NB4 (cell line): ENCODE data around the gene C10orf105.

Source experiments
- DNase-seq: peaks from one replicate; pipeline ENCODE4 v3.0.0; 2010; ENCODE audit warnings: low read depth
- H3K4me3 ChIP-seq: one replicate; pipeline ENCODE4 v1.5.1; 2011; ENCODE audit warnings: mild to moderate bottlenecking, low read depth, low read length, moderate library complexity
- CTCF ChIP-seq: IDR thresholded peaks from one replicate; pipeline ENCODE4 v1.5.1; 2012; ENCODE audit warnings: low read depth, low read length
- MAX ChIP-seq: IDR thresholded peaks from 2 replicates; pipeline ENCODE4 v1.6.1; 2011; ENCODE audit warnings: low read depth, low read length
- MYC ChIP-seq: IDR thresholded peaks from 2 replicates; pipeline ENCODE4 v1.6.1; 2011; ENCODE audit warnings: low read depth, low read length
- POLR2A ChIP-seq: IDR thresholded peaks from 2 replicates; pipeline ENCODE4 v1.6.1; 2011; ENCODE audit warnings: mild to moderate bottlenecking; ENCODE audit not compliant: insufficient read length; ENCODE audit errors: extremely low read depth

The C10orf105 gene

GRCh38 chr10:71735709-71736569, 16.4 kb upstream of the C10orf105 start:
- no peak overlapping the region for H3K4me3 ChIP-seq
- no peak for DNase-seq
- TF ChIP-seq CTCF: no peak
- TF ChIP-seq MYC: no peak
- no peak for TF ChIP-seq POLR2A
- no peak for TF ChIP-seq MAX

GRCh38 chr10:71734797-71735196, 15.2 kb upstream of the C10orf105 start:
- H3K4me3 ChIP-seq: no peak overlapping the region
- no peak for DNase-seq
- no peak for TF ChIP-seq CTCF
- TF ChIP-seq MAX: no peak
- TF ChIP-seq POLR2A: no peak
- TF ChIP-seq MYC: no peak

GRCh38 chr10:71731791-71732190, 12.2 kb upstream of the C10orf105 start:
- TF ChIP-seq MAX: no peak
- TF ChIP-seq CTCF: no peak
- no peak for TF ChIP-seq POLR2A
- TF ChIP-seq MYC: no peak
- H3K4me3 ChIP-seq: no peak overlapping the region
- no peak for DNase-seq

GRCh38 chr10:71729161-71729636, 9.6 kb upstream of the C10orf105 start:
- DNase-seq: peak; percentile 97
- H3K4me3 ChIP-seq: no peak overlapping the region
- peak; percentile 63; the same call in 1 of the 2 replicates for TF ChIP-seq MAX
- no peak for TF ChIP-seq CTCF
- TF ChIP-seq POLR2A: peak; percentile 23

- TF ChIP-seq MYC (peak; percentile 59), POLR2A (no peak), MAX (peak; percentile 62)
- peak; percentile 94 for DNase-seq
- no peak overlapping the region for H3K4me3 ChIP-seq
Observed at GRCh38 chr10:71727738-71728737, 8.5 kb upstream of the C10orf105 start.
